ENCODE data around the gene GREM1. TPM values are rescaled to one million over a fixed set of nuclear protein-coding genes. Genes with fewer than 3 reads are reported as not detected.

The GREM1 gene
- total RNA-seq, 2 donors from 2014 or later = 3.1 to 41.5 TPM

- H3K4me3 ChIP-seq = no peak overlapping the region
- TF ChIP-seq POLR2AphosphoS5 (IDR thresholded peaks at IDR 0.05) = no peak
- no peaks in the 10 kb centered on the region for H3K4me1 ChIP-seq (replicated peaks)
- no peaks in the 10 kb centered on the region for H3K9me3 ChIP-seq
- H3K27ac ChIP-seq = no peak overlapping the region
- H3K36me3 ChIP-seq = no peaks in the 10 kb centered on the region
- WGBS = 80% methylated on average over 2 of the region's 2 CpGs
- H3K27me3 ChIP-seq (replicated peaks; ENCODE audit: insufficient read depth) = no peaks in the 10 kb centered on the region
- intact Hi-C loops (cut with DNase I) = no loop called here
- no peak for DNase-seq (ENCODE audit: low spot score)
These were observed 18.9 kb downstream of the GREM1 start for GRCh38 chr15:32736701-32737061.

- no peak overlapping the region for H3K27ac ChIP-seq
- TF ChIP-seq CTCF (IDR thresholded peaks at IDR 0.05) = no peak
- TF ChIP-seq POLR2AphosphoS5 (IDR thresholded peaks at IDR 0.05) = no peak
- TF ChIP-seq POLR2A (IDR thresholded peaks at IDR 0.05) = no peak
- intact Hi-C loops (cut with DNase I) = no loop called here
- no peaks in the 10 kb centered on the region for H3K27me3 ChIP-seq (replicated peaks; ENCODE audit: insufficient read depth)
- H3K36me3 ChIP-seq = no peaks in the 10 kb centered on the region
- H3K4me3 ChIP-seq = no peak overlapping the region
- DNase-seq (ENCODE audit: low spot score) = no peak
- 91% methylated on average over 4 of the region's 4 CpGs for WGBS
- no peaks in the 10 kb centered on the region for H3K9me3 ChIP-seq
- H3K4me1 ChIP-seq (replicated peaks) = no peaks in the 10 kb centered on the region
These were observed 19.5 kb downstream of the GREM1 start for GRCh38 chr15:32737304-32737703.

GRCh38 chr15:32738666-32739065 is 20.9 kb downstream of the GREM1 start:
- no peaks in the 10 kb centered on the region for H3K4me1 ChIP-seq (replicated peaks)
- intact Hi-C loops (cut with DNase I) = no loop called here
- 96% methylated on average over 1 of the region's 1 CpG for WGBS
- no peak overlapping the region for H3K27ac ChIP-seq
- H3K27me3 ChIP-seq (replicated peaks; ENCODE audit: insufficient read depth) = no peaks in the 10 kb centered on the region
- H3K4me3 ChIP-seq = no peak overlapping the region
- H3K9me3 ChIP-seq = no peaks in the 10 kb centered on the region
- DNase-seq (ENCODE audit: low spot score) = no peak
- H3K36me3 ChIP-seq = no peaks in the 10 kb centered on the region
- TF ChIP-seq POLR2A (IDR thresholded peaks at IDR 0.05) (no peak), CTCF (IDR thresholded peaks at IDR 0.05) (no peak), POLR2AphosphoS5 (IDR thresholded peaks at IDR 0.05) (no peak)

- intact Hi-C loops (cut with DNase I) = no loop called here
These were observed 21.8 kb downstream of the GREM1 start for GRCh38 chr15:32739522-32740063.

GRCh38 chr15:32743411-32744140 is 25.8 kb downstream of the GREM1 start:
- DNase-seq (ENCODE audit: low spot score) = no peak
- H3K36me3 ChIP-seq = no peaks in the 10 kb centered on the region

More at GRCh38 chr15:32739522-32740063, 21.8 kb downstream of the GREM1 start:
- Histone ChIP-seq H3K27ac (no peak overlapping the region), H3K9me3 (no peaks in the 10 kb centered on the region), H3K4me1 (replicated peaks) (no peaks in the 10 kb centered on the region), H3K36me3 (no peaks in the 10 kb centered on the region), H3K4me3 (no peak overlapping the region), H3K27me3 (replicated peaks; ENCODE audit: insufficient read depth) (no peaks in the 10 kb centered on the region)
- 93% methylated on average over 1 of the region's 1 CpG for WGBS
- no peak for DNase-seq (ENCODE audit: low spot score)
- TF ChIP-seq CTCF (IDR thresholded peaks at IDR 0.05) (no peak), POLR2A (IDR thresholded peaks at IDR 0.05) (no peak), POLR2AphosphoS5 (IDR thresholded peaks at IDR 0.05) (no peak)

More at GRCh38 chr15:32743411-32744140, 25.8 kb downstream of the GREM1 start:
- TF ChIP-seq POLR2AphosphoS5 (IDR thresholded peaks at IDR 0.05) = no peak
- Histone ChIP-seq H3K9me3 (no peaks in the 10 kb centered on the region), H3K4me3 (no peak overlapping the region), H3K27ac (no peak overlapping the region), H3K27me3 (replicated peaks; ENCODE audit: insufficient read depth) (no peaks in the 10 kb centered on the region), H3K4me1 (replicated peaks) (no peaks in the 10 kb centered on the region)
- intact Hi-C loops (cut with DNase I) = no loop called here
- 39% methylated on average over 5 of the region's 5 CpGs for WGBS
